ENCODE measurements around the gene CDK14. TPM values are rescaled to one million over a fixed set of nuclear protein-coding genes. Genes with fewer than 3 reads are reported as not detected.
A peak's percentile ranks its signal among the peaks of the same experiment; 100 is the strongest.

Gene CDK14
- total RNA-seq, 1 donor from 2014 or later = 3.2 TPM

GRCh38 chr7:90972906-90973550 lies 376.9 kb downstream of the CDK14 start:
- peak; percentile 1 for DNase-seq

- no peak for DNase-seq
Observed at GRCh38 chr7:90977056-90977455, 380.9 kb downstream of the CDK14 start.

DNA sequence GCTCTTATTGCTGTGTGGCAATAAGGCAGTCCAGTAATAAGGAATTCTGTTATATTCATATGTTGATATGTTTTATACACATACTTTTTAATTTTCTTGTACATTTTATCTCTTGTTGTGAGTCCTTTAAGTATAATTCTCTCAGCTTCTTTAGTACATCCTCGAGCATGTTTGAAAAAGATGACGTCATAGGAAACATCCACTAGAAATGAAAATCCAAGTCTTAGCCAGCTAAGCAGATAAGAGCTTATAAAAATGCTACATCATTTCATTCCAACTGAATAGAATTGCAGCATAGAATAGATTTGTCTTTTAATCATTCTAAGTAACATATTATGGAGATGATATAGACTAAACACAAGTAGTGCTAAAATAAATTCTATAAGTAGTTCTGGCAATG lies 384.4 kb downstream of the CDK14 start:
- no peak for DNase-seq

GRCh38 chr7:90982228-90982627 lies 386.1 kb downstream of the CDK14 start:
- DNase-seq = no peak

GRCh38 chr7:90984692-90985091 lies 388.6 kb downstream of the CDK14 start:
- no peak for DNase-seq

- no peak for DNase-seq
Observed at GRCh38 chr7:90988516-90988915, 392.4 kb downstream of the CDK14 start.

- no peak for DNase-seq
Observed at GRCh38 chr7:90988996-90989765, 393.1 kb downstream of the CDK14 start.

- DNase-seq = no peak
Observed at GRCh38 chr7:90994121-90994520, 398.0 kb downstream of the CDK14 start.

- DNase-seq = no peak
Observed at GRCh38 chr7:90994601-90995000, 398.5 kb downstream of the CDK14 start.

DNA sequence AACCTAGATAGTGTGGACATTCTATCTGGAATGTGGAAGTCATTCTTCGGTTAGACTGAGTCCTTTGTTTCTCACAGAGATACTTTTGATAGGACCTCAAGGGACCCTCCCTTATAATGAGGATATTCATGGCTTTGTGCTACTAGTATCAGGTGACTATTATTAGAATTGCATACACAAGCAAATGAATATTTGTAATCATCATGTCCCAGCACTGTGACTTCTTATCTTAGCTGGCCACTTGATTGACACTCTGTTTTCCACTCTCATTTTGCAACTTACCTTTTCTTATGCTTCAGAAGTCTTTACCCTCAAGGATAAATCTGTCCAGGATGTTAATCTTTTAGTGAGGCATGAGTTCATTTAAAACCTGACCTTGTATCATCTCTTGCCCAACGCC lies 399.9 kb downstream of the CDK14 start:
- no peak for DNase-seq

DNA sequence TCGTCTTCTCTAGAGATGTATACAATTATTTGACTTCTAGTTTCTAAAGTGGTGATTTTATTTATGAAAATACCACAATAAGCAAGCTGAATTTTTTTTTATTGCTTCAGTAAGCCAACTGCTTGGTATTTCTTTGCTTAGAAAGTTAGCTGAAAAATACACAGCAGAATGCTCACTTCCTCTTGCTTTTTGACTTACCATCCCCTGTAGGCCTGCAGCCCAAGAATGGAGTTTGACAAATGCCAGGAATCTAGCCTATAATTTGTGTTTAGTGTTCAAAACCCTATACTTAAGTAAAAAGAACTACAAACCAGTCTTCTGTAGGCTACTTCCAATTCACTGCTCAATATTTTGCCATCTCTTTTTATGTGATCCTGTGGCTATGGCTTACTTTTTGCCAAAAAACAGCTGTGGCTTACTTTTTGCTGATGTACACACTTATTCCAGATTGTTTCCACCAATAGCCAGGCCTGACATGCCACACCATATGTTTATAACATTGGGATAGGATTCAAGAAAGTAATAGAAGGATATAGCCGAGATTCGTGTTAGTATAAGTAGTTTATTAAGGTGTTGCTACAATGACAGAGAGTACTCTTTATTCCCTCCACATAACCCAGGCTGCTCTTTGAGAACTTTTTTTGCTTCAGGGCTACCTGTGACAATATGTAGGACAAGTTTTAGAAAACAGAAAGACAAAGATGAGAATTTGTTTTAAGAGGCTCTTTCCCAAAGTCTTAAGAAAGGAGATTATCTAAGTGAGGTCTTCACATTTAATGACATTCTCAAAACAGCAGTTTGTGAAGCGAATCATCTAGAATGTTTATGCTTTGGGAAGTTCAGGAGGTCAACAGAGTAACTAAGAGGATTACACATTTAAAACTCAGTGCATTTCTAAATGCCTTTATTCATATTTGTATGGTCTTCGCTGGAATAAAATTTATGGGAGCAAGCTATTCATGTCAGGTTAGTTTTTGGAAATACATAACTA lies 404.2 kb downstream of the CDK14 start:
- DNase-seq = no peak

- no peak for DNase-seq
Observed at GRCh38 chr7:91005024-91005423, 408.9 kb downstream of the CDK14 start.

DNA sequence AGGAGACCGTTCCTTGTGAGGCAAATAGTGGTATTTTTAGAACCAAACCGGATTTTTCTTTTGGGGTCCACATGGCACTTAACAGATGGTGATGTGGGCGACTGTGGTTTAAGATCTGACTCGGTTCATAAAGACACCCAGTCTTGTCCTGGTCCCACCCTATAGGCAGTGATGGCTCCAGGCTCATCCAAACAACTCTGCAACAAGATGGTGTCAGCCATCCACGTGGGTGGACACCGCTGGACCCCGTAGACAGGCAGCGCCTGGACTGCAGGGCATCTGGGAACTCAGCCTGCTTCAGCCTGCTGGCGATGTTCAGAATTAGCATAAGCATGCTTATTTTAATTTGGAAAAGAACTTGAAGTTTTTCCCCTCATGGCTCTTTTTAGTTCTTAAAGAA lies 409.7 kb downstream of the CDK14 start:
- no peak for DNase-seq

DNA sequence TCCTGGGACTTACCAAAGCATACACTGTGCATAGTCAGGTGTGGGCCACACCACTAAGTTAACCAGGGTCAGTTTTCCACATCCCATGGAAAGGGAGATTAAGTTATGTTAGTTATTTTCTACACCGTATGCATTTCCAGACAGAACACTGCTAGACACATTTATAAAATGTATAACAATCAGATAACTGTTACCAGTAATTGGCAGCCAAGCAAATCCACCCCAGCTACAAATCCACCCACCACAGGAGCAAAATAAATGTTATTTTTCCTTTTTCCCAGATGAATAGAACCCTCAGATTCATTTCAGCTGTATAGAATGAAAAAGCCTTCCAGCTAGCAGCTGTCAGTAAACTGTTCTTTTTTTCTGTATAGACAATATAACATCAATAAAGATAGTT lies 411.2 kb downstream of the CDK14 start:
- DNase-seq = no peak

- DNase-seq = no peak
Observed at GRCh38 chr7:91013078-91013477, 417.0 kb downstream of the CDK14 start.

- DNase-seq = no peak
Observed at GRCh38 chr7:91019686-91020385, 423.7 kb downstream of the CDK14 start.

- no peak for DNase-seq
Observed at GRCh38 chr7:91020636-91021385, 424.7 kb downstream of the CDK14 start.

GRCh38 chr7:91021956-91022355 lies 425.8 kb downstream of the CDK14 start:
- DNase-seq = no peak

DNA sequence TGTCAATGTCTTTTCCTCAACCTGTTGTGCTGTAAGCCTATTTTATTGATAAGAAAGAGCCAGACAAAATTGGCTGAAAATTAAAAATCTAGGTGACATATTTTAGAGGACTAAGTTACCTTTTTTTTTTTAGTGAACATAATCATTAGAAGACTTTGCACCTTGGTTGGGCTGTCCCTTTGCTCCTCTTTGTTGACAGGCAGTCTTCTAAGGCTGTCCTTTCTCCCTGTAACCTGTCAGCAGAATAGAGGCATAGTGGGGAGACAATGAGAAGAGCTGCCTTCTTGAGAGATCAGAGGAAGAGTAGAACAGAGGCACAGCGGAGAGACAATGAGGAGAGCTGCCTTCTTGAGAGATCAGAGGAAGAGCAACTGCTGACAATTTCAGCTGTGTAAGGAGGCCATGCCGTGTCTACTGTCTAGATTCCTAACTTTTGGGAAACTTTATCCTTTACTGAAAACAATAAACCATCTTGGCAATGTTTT lies 429.8 kb downstream of the CDK14 start:
- DNase-seq = no peak

DNA sequence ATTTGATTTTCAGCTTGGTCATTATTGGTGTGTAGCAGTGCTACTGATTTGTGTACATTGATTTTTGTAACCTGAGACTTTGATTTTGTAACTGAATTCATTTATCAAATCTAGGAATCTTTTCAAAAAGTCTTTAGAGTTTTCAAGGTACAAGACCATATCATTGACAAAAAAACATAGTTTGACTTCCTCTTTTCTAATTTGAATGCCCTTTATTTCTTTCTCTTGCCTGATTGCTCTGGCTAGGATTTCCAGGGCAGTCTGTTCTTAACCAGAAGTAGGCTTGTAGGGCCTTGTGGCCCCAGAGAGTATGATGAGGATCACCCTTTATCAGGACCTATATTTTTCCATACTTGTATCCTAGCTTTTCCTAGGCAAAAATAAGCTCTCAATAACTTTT lies 433.6 kb downstream of the CDK14 start:
- DNase-seq = no peak

DNA sequence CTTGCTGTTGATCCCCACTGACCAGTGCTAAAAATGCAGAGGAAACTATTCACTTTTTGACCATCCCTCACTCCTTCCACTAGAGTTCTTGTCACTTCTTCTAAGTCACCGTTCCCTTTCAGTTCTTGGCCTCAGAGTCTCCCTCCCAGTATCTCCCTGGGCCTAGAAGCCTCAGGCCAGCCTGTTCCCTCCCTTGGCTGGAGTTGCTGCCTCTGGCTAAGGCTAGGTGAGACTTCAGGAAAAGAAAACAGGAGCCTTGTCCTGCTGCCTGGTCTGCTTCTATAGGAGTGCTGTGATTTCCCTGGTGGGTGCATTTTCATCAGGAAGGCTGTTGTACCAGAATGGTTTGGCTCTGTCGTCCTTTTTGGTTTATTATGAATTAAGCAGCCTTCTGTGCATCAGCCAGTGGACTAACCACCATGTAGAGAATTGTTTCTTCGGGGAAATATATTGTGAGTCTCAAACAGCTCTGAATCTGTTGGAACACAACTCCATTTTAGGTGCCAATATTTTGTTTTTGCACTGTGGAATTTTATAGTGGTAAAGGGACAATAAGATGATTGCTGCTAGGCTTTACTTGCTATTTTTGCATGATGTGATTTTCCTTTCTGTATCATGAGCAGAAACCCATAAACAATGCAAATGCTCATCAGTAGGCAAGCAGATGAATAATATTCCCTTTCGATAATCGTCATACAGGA lies 434.7 kb downstream of the CDK14 start:
- DNase-seq = no peak
